Heart right ventricle (tissue), 16 donors: ENCODE measurements around the gene CCDC181. TPM values are rescaled to one million over a fixed set of nuclear protein-coding genes. Genes with fewer than 3 reads are reported as not detected.

Experiments
- ATAC-seq, 8 donors: fragments of 200-7000 bp; cut with Tn5 transposase; one replicate each; pipeline ENCODE4 v1.9.1; 2020; ENCODE audit warnings: mild to moderate bottlenecking in 8 of 8, moderate library complexity in 8 of 8, moderate number of reproducible peaks in 1 of 8
- DNase-seq, 2 donors: peaks; one replicate each; pipeline ENCODE4 v3.0.0-alpha.2; 2020
- H3K27ac ChIP-seq, 10 donors: fragments of 200-600 bp; sonication (generic) in 2 of 10; one replicate each; pipeline versions ENCODE4 v1.5.0 to v1.8.0; 2020 to 2022; ENCODE audit warnings: mild to moderate bottlenecking in 3 of 10
- H3K27me3 ChIP-seq, 7 donors: fragments of 200-600 bp; one replicate each; pipeline ENCODE4 v1.8.0; 2021 to 2022; ENCODE audit warnings: mild to moderate bottlenecking in 2 of 7
- H3K36me3 ChIP-seq, 9 donors: fragments of 200-600 bp; sonication (generic) in 1 of 9; one replicate each; pipeline versions ENCODE4 v1.5.0 to v1.8.0; 2020 to 2022; ENCODE audit warnings: mild to moderate bottlenecking in 2 of 9
- H3K4me1 ChIP-seq, 9 donors: fragments of 200-600 bp; sonication (generic) in 1 of 9; one replicate each; pipeline versions ENCODE4 v1.5.0 to v1.8.0; 2020 to 2022; ENCODE audit warnings: mild to moderate bottlenecking in 4 of 9
- H3K4me3 ChIP-seq, 10 donors: fragments of 200-600 bp; sonication (generic) in 2 of 10; one replicate each; pipeline versions ENCODE4 v1.5.0 to v1.8.0; 2020 to 2022; ENCODE audit warnings: mild to moderate bottlenecking in 7 of 10, moderate library complexity in 2 of 10
- H3K9me3 ChIP-seq, 11 donors: fragments of 200-600 bp in 10 of 11; sonication (generic) in 2 of 11; one replicate each; pipeline versions ENCODE4 v1.5.0 to v1.8.0; 2013 to 2022; ENCODE audit warnings: mild to moderate bottlenecking in 2 of 11, control low read depth in 1 of 11, moderate library complexity in 1 of 11
- WGBS, 2 donors: extraction: QIAGEN DNeasy Blood & Tissue Kit; methylation state at CpG; one replicate each; pipeline ENCODE4 v1.1.7; 2013; ENCODE audit warnings: inconsistent platforms in 1 of 2; 5-methylcytosine and 5-hydroxymethylcytosine counted together
- intact Hi-C, 10 donors: fragments of 100-400 bp; cut with DNase I; formaldehyde crosslinking; loops; one replicate each; pipeline versions ENCODE4 v1.11.1 to v1.14.2; 2022
- polyA plus RNA-seq, 2 donors: library from polyadenylated mRNA; stranded (reverse); fragments of 200-250 nt; gene quantifications; one replicate each; pipeline ENCODE4 v1.2.3, GENCODE V29; 2013
- total RNA-seq, 10 donors: library from RNA; stranded (reverse); fragmentation: NEBNext Ultra II Directional in 3 of 10; extraction: Animal tissue kit (Norgen Biotek cat#: 25700) in 3 of 10; gene quantifications; one replicate each; pipeline versions ENCODE4 v1.2.1 to v1.2.4, GENCODE V29; 2021 to 2023
- TF ChIP-seq, protein P1 (sequence below), 9 donors: fragments of 200-600 bp; sonication (generic) in 2 of 9; IDR thresholded peaks; one replicate each; pipeline versions ENCODE4 v1.5.0 to v1.8.0; 2021 to 2022; ENCODE audit warnings: antibody characterized with exemption in 9 of 9, mild to moderate bottlenecking in 5 of 9, moderate library complexity in 1 of 9
- donor health status: Arrhythmogenic right ventricular cardiomyopathy.
- donor health status: ischemic (EF 13 %, LVEDD 7.1; RV severe dilation, severe dysfunction).
- donor health status: healthy with polysubstance abuse.
- donor health status: DM: no; HTN: yes; CAD: no.
- donor health status: DM: no; HTN: no; CAD: no.
- donor health status: ischemic (EF 25% LVEDD 6.9; RV normal size, moderate dysfunction).
- donor health status: ischemic (EF 25% LVEDD 5.7; RV mildly dilated, moderate dysfunction).
- donor health status: healthy.
- donor health status: DM: yes; HTN: yes; CAD: no.
- donor health status: Ischemic cardiomyopathy.
- donor health status: ischemic (EF 35%, LVEDD 5.7; RV mildly dilated, moderate dysfunction).
- donor health status: nonischemic (EF 11% LVEDD 7.7; RV severe dilation, severe dysfunction).
- donor health status: DM: yes; HTN: yes; CAD: no.
- donor health status: PGD.
- donor health status: ischemic (EF 29% LVEDD 5.4; RV normal size, mild dysfunction).
- donor health status: nonischemic (EF 23%, LVEDD 6.1; RV moderate dilation, normal function).

The CCDC181 gene
- total and polyA plus RNA-seq, 12 donors = 0.51 to 1.5 (median 0.96) TPM

DNA sequence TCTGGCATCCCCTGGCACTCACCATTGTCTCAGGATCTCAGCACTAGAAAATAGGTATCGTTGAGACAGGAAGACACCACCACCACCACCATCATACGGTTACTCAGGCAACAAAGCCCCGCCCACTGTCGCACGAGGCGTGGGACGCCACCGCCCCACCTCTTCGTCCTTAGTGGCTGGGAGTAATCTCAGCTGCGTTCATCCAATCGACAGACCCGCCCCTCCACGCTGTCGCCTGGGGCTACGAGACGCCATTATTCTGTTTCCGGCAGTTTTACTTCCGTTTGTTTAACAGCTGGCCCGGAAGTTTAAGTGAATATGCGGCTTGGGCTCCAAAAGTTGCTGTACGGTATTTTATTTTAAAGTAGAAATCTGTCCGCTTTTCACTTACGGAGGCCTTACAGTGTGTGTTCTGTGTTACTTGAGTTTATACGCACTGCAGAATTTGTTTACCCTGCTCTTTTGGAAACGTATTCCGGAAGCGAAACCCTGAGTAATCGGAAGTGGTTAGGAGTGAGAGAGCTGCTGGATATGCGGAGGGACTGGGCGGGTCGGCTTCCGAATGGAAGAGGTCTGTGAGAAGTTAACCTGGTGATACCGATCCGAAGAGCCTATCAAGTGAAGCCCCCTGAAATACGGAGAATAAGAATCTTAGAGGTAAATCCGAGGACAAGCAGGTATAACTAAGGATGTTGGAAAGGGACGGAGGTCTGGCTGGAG lies 59.4 kb downstream of the CCDC181 start, which contains the start of the genes BLZF1 and NME7:
TSS of gene BLZF1 (plus strand) at position 510 of the 720 bp plus-strand sequence. CDS start 1,328 bp downstream, outside the sequence.
TSS of gene NME7 (minus strand) at position 112 of the 720 bp plus-strand sequence. CDS start at position 25, 87 bp downstream.
- Histone ChIP-seq H3K27me3 (no peaks in the 10 kb centered on the region), H3K27ac (peak within 1 kb of the TSS in 9 of 10 donors; percentile 19 to 95 (median 85)), H3K36me3 (peaks cover 0 to 34% (median 0%) of the 10 kb centered on the region in 9 donors), H3K4me1 (peaks cover 0 to 34% (median 18%) of the 10 kb centered on the region in 9 donors), H3K4me3 (peak within 1 kb of the TSS; percentile 46 to 84 (median 72)), H3K9me3 (no peaks in the 10 kb centered on the region)
- peak; percentile 94 to 96 for DNase-seq
- peak; percentile 100 for ATAC-seq
- TF ChIP-seq, protein P1, sequence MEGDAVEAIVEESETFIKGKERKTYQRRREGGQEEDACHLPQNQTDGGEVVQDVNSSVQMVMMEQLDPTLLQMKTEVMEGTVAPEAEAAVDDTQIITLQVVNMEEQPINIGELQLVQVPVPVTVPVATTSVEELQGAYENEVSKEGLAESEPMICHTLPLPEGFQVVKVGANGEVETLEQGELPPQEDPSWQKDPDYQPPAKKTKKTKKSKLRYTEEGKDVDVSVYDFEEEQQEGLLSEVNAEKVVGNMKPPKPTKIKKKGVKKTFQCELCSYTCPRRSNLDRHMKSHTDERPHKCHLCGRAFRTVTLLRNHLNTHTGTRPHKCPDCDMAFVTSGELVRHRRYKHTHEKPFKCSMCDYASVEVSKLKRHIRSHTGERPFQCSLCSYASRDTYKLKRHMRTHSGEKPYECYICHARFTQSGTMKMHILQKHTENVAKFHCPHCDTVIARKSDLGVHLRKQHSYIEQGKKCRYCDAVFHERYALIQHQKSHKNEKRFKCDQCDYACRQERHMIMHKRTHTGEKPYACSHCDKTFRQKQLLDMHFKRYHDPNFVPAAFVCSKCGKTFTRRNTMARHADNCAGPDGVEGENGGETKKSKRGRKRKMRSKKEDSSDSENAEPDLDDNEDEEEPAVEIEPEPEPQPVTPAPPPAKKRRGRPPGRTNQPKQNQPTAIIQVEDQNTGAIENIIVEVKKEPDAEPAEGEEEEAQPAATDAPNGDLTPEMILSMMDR (IDR thresholded peaks at IDR 0.05) = no peak
- intact Hi-C loops = loop anchor here in 1 of 10 donors (5.0 kb wide), 1 partner anchor 119 kb away; the partner anchor contains the start of gene SLC19A2
- WGBS, 2 donors = 0% methylated on average over 37 of the region's 37 CpGs

DNA sequence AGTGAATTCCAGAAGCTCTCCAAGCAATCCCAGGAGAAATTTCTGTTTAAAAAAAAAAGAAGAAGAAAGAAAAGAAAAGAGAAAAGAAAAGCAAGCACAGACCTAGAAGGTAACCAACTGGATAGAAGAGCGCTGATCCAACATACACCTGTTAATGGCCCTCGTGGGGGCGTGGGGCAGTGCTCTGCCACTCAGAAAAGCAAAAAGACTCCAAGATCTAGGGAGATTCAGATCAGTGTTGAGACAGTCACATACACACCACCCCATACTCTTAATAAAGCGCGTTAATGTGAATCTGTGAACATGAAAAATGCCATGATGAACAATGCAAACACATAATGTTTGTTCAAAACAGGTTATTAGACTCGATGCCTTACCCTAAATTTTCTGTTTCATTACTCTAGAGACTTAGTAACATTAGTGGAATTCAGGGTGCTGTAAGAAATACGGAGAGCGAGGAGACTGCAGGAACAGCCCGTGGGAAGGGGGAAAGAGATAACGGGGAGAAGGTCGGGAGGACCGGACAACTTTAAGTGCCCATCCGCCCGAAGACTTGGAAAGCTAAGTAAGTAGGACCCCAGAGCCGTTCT lies 60.1 kb downstream of the CCDC181 start:
- ATAC-seq = peak in 4 of 8 donors; percentile 0 to 25 (median 11)
- 8 to 10% methylated on average over 15 of the region's 15 CpGs for whole genome bisulfite sequencing, 2 donors

DNA sequence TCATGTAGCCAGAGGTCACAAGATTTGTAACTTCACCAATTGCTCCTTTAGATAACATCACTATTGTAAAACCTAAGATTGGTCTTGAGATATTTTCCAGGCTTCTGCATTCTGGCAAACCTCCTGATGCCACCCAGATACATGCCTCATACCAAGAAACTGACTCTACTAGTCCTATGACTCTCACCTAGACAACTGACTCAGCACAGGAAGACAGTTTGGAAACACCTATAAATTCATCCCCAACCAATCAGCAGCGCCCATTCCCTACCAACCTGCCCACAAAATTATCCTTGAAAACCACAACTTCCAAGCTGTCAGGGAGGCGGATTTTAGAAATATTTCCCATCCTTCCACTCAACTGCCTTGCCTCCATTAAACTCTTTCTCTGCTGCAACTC lies 62.3 kb downstream of the CCDC181 start:
- 95 to 99% methylated on average over 2 of the region's 2 CpGs for WGBS, 2 donors
- Histone ChIP-seq H3K9me3 (no peaks in the 10 kb centered on the region), H3K36me3 (peaks cover 0 to 5% (median 0%) of the 10 kb centered on the region in 9 donors), H3K27ac (no peak overlapping the region), H3K4me3 (no peak overlapping the region), H3K4me1 (peaks cover 0 to 22% (median 18%) of the 10 kb centered on the region in 9 donors), H3K27me3 (no peaks in the 10 kb centered on the region)
- TF ChIP-seq, protein P1 (IDR thresholded peaks at IDR 0.05) = no peak
- intact Hi-C loops = loop anchor here in 1 of 10 donors (5.0 kb wide), 1 partner anchor 122 kb away; the partner anchor contains the start of gene SLC19A2
- DNase-seq = no peak
- no peak for ATAC-seq

More for the DNA sequence above, 60.1 kb downstream of the CCDC181 start:
- H3K4me3 ChIP-seq = peak overlapping the region; percentile 46 to 84 (median 72)
- H3K27me3 ChIP-seq = no peaks in the 10 kb centered on the region
- intact Hi-C loops = loop anchor here in 1 of 10 donors (5.0 kb wide), 1 partner anchor 120 kb away; the partner anchor contains the start of gene SLC19A2
- no peaks in the 10 kb centered on the region for H3K9me3 ChIP-seq
- peaks cover 0 to 34% (median 18%) of the 10 kb centered on the region in 9 donors for H3K4me1 ChIP-seq
- peak overlapping the region in 8 of 10 donors; percentile 50 to 95 (median 86) for H3K27ac ChIP-seq
- TF ChIP-seq, protein P1 (IDR thresholded peaks at IDR 0.05) = no peak
- no peak for DNase-seq
- H3K36me3 ChIP-seq = peaks cover 0 to 27% (median 0%) of the 10 kb centered on the region in 9 donors

DNA sequence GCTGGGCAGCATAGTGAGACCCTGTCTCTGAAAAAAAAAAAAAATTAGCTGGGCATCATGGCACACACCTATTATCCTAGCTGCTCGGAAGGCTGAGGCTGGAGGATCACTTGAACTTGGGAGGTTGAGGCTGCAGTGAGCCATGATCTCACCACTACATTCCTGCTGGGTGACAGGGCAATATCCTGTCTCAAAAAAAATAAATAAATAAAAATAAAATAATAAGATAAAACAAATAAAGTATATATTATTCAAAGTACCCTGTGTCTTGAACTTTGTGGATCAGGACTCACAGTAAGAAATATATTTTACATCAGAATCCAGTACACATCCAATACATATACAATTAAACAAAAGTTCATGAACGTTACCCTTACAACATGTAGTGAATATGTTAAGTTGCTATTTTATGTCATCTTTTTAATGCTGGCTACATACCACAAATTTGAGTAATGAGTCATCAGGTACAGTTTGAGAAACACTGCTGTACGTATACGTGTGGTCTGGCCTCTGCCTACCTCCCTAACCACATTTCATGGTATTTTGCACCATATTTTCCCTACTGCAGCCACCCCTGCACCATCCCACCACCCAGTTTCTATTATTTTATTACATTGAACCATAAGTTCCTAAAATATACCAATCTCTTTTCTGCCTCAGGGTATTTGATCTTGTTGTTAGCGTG lies 64.1 kb downstream of the CCDC181 start:
- 88 to 93% methylated on average over 5 of the region's 5 CpGs for WGBS, 2 donors
- intact Hi-C loops = no loop called here
- Histone ChIP-seq H3K9me3 (no peaks in the 10 kb centered on the region), H3K27me3 (no peaks in the 10 kb centered on the region), H3K36me3 (no peaks in the 10 kb centered on the region), H3K4me3 (no peak overlapping the region), H3K27ac (no peak overlapping the region), H3K4me1 (peaks cover 0 to 10% (median 7%) of the 10 kb centered on the region in 9 donors)
- TF ChIP-seq, protein P1 (IDR thresholded peaks at IDR 0.05) = no peak
- DNase-seq (no peak), ATAC-seq (no peak)
